Activated CD4-positive, CD25-positive, alpha-beta regulatory T cell (primary cell): Measurements from ENCODE around the gene JUP.

Experiments
- DNase-seq, 4 experiments: peaks; one replicate each; lab custom pipeline; 2025; lab: John Stamatoyannopoulos, UW

Gene JUP

GRCh38 chr17:41723801-41724475, 62.6 kb downstream of the JUP start:
- DNase-seq, result no peak

- DNase-seq, result no peak
Measured at GRCh38 chr17:41722231-41722630, 64.3 kb downstream of the JUP start.

GRCh38 chr17:41718287-41718645, 68.2 kb downstream of the JUP start:
- no peak for DNase-seq

- DNase-seq, result peak in 1 of 4 experiments; percentile 13
Measured at GRCh38 chr17:41717408-41718286, 68.9 kb downstream of the JUP start.

GRCh38 chr17:41711669-41712400, 74.7 kb downstream of the JUP start, which contains the start of gene GAST:
GAST (plus strand) TSS chr17:41712331; CDS start chr17:41715437, 3,106 bp downstream.
- no peak for DNase-seq

GRCh38 chr17:41710472-41711090, 75.9 kb downstream of the JUP start:
- no peak for DNase-seq

GRCh38 chr17:41707803-41708669, 78.5 kb downstream of the JUP start:
- DNase-seq, result no peak

- no peak for DNase-seq
Measured at GRCh38 chr17:41705271-41705991, 81.1 kb downstream of the JUP start.
